ENCODE data around the gene RHBDD2. TPM values are rescaled to one million over a fixed set of nuclear protein-coding genes. Genes with fewer than 3 reads are reported as not detected.
A peak's percentile ranks its signal among the peaks of the same experiment; 100 is the strongest.
"Not testable (repeated sequence)": the region's sequence is repeated elsewhere in the genome, so short reads cannot be mapped to it uniquely, and the experiment has no call there.

RHBDD2 gene
- total RNA-seq, 1 donor from 2014 or later: 15.4 TPM

- no peaks in the 10 kb centered on the region for H3K36me3 Mint-ChIP-seq
- DNase-seq (ENCODE audit: low spot score): no peak
- no peaks in the 10 kb centered on the region for H3K27me3 ChIP-seq
- no peaks in the 10 kb centered on the region for H3K36me3 ChIP-seq
- no peaks in the 10 kb centered on the region for H3K4me1 Mint-ChIP-seq
- H3K4me2 ChIP-seq: no peak overlapping the region
- no peaks in the 10 kb centered on the region for H3K9me3 ChIP-seq (ENCODE audit: low read depth)
- no peak overlapping the region for H3K27ac ChIP-seq
- TF ChIP-seq EZH2 (IDR thresholded peaks at IDR 0.05): no peak
- no peak for TF ChIP-seq EZH2phosphoT487 (IDR thresholded peaks at IDR 0.05)
- no peak for TF ChIP-seq CTCF (IDR thresholded peaks at IDR 0.05)
- H4K20me1 ChIP-seq (ENCODE audit: low read depth): no peaks in the 10 kb centered on the region
- H3K4me3 Mint-ChIP-seq: no peak overlapping the region
- no peaks in the 10 kb centered on the region for H3K4me1 ChIP-seq
- no peaks in the 10 kb centered on the region for H3K9me3 Mint-ChIP-seq
- H3K9ac ChIP-seq: no peak overlapping the region
- no peaks in the 10 kb centered on the region for H3F3A ChIP-seq (ENCODE audit: low read depth)
- no peaks in the 10 kb centered on the region for H3K79me2 ChIP-seq (ENCODE audit: low read depth)
- H3K4me3 ChIP-seq: no peak overlapping the region
- peak overlapping the region; percentile 26 for H2AFZ ChIP-seq (replicated peaks)
- H3K27me3 Mint-ChIP-seq (ENCODE audit: insufficient read depth, low read depth): no peaks in the 10 kb centered on the region
- no peak overlapping the region for H3K27ac Mint-ChIP-seq
These were observed 31.1 kb upstream of the RHBDD2 start for GRCh38 chr7:75847707-75848106.

GRCh38 chr7:75849573-75849972 is 29.3 kb upstream of the RHBDD2 start:
- TF ChIP-seq EZH2phosphoT487 (IDR thresholded peaks at IDR 0.05): no peak
- no peaks in the 10 kb centered on the region for H3K27me3 Mint-ChIP-seq (ENCODE audit: insufficient read depth, low read depth)
- no peaks in the 10 kb centered on the region for H3K36me3 ChIP-seq
- no peaks in the 10 kb centered on the region for H3F3A ChIP-seq (ENCODE audit: low read depth)
- no peaks in the 10 kb centered on the region for H3K79me2 ChIP-seq (ENCODE audit: low read depth)
- H3K36me3 Mint-ChIP-seq: no peaks in the 10 kb centered on the region
- H2AFZ ChIP-seq (replicated peaks): no peak overlapping the region
- no peak for DNase-seq (ENCODE audit: low spot score)
- peaks cover 3% of the 10 kb centered on the region for H3K4me1 Mint-ChIP-seq
- no peaks in the 10 kb centered on the region for H4K20me1 ChIP-seq (ENCODE audit: low read depth)
- H3K27ac Mint-ChIP-seq: no peak overlapping the region
- no peak overlapping the region for H3K27ac ChIP-seq
- no peaks in the 10 kb centered on the region for H3K27me3 ChIP-seq
- H3K9me3 Mint-ChIP-seq: no peaks in the 10 kb centered on the region
- H3K9ac ChIP-seq: no peak overlapping the region
- no peaks in the 10 kb centered on the region for H3K9me3 ChIP-seq (ENCODE audit: low read depth)
- H3K4me2 ChIP-seq: no peak overlapping the region
- no peaks in the 10 kb centered on the region for H3K4me1 ChIP-seq
- H3K4me3 Mint-ChIP-seq: no peak overlapping the region
- no peak overlapping the region for H3K4me3 ChIP-seq

GRCh38 chr7:75850235-75850634 is 28.6 kb upstream of the RHBDD2 start:
- Mint-ChIP-seq H3K27me3 (ENCODE audit: insufficient read depth, low read depth) (no peaks in the 10 kb centered on the region), H3K36me3 (no peaks in the 10 kb centered on the region), H3K4me1 (peaks cover 3% of the 10 kb centered on the region), H3K4me3 (no peak overlapping the region), H3K27ac (no peak overlapping the region), H3K9me3 (no peaks in the 10 kb centered on the region)
- Histone ChIP-seq H3K4me2 (no peak overlapping the region), H4K20me1 (ENCODE audit: low read depth) (no peaks in the 10 kb centered on the region), H3K4me3 (no peak overlapping the region), H3K27ac (no peak overlapping the region), H3K4me1 (no peaks in the 10 kb centered on the region), H3K27me3 (no peaks in the 10 kb centered on the region), H2AFZ (replicated peaks) (no peak overlapping the region), H3K36me3 (no peaks in the 10 kb centered on the region), H3K9ac (no peak overlapping the region), H3K79me2 (ENCODE audit: low read depth) (no peaks in the 10 kb centered on the region), H3F3A (ENCODE audit: low read depth) (no peaks in the 10 kb centered on the region), H3K9me3 (ENCODE audit: low read depth) (no peaks in the 10 kb centered on the region)
- DNase-seq (ENCODE audit: low spot score): no peak
- TF ChIP-seq EZH2phosphoT487 (IDR thresholded peaks at IDR 0.05) (no peak), CTCF (IDR thresholded peaks at IDR 0.05) (no peak), EZH2 (IDR thresholded peaks at IDR 0.05) (no peak)

GRCh38 chr7:75854233-75854632 is 24.6 kb upstream of the RHBDD2 start:
- Histone ChIP-seq H3K4me2 (no peak overlapping the region), H3F3A (ENCODE audit: low read depth) (no peaks in the 10 kb centered on the region), H3K4me1 (no peaks in the 10 kb centered on the region), H3K9ac (no peak overlapping the region), H3K27ac (no peak overlapping the region), H4K20me1 (ENCODE audit: low read depth) (no peaks in the 10 kb centered on the region), H2AFZ (replicated peaks) (no peak overlapping the region), H3K79me2 (ENCODE audit: low read depth) (no peaks in the 10 kb centered on the region), H3K27me3 (no peaks in the 10 kb centered on the region), H3K36me3 (no peaks in the 10 kb centered on the region), H3K9me3 (ENCODE audit: low read depth) (no peaks in the 10 kb centered on the region), H3K4me3 (no peak overlapping the region)
- Mint-ChIP-seq H3K4me1 (peaks cover 3% of the 10 kb centered on the region), H3K36me3 (peaks cover 2% of the 10 kb centered on the region), H3K27ac (no peak overlapping the region), H3K4me3 (no peak overlapping the region), H3K9me3 (peaks cover 2% of the 10 kb centered on the region), H3K27me3 (ENCODE audit: insufficient read depth, low read depth) (peaks cover 2% of the 10 kb centered on the region)
- TF ChIP-seq CTCF (IDR thresholded peaks at IDR 0.05): no peak
- TF ChIP-seq EZH2 (IDR thresholded peaks at IDR 0.05): no peak
- no peak for DNase-seq (ENCODE audit: low spot score)

- H3K9me3 Mint-ChIP-seq; H3K27ac ChIP-seq; H3K27me3 ChIP-seq; DNase-seq (ENCODE audit: low spot score); H3K4me1 Mint-ChIP-seq; H3K27me3 Mint-ChIP-seq (ENCODE audit: insufficient read depth, low read depth); H3K36me3 Mint-ChIP-seq; H3K27ac Mint-ChIP-seq; H3K4me3 ChIP-seq; H3K4me1 ChIP-seq; H3K4me2 ChIP-seq; H4K20me1 ChIP-seq (ENCODE audit: low read depth); H3K9me3 ChIP-seq (ENCODE audit: low read depth); H3K79me2 ChIP-seq (ENCODE audit: low read depth); H3K9ac ChIP-seq; H3K36me3 ChIP-seq; H3F3A ChIP-seq (ENCODE audit: low read depth); H3K4me3 Mint-ChIP-seq; H2AFZ ChIP-seq (replicated peaks): not testable (repeated sequence)
These were observed 24.0 kb upstream of the RHBDD2 start for GRCh38 chr7:75854813-75855345.

All from neural progenitor cell (in vitro differentiated cells).